NCI-H1105 (cell line): ENCODE measurements around the gene CYP2R1.

Source experiments
- DNase-seq: peaks from one replicate; lab custom pipeline; 2025; lab: John Stamatoyannopoulos, UW

The CYP2R1 gene

GRCh38 chr11:14892036-14892556, at the start of gene CYP2R1:
Gene CYP2R1, minus strand, starts transcription at chr11:14892231. Its CDS starts 26 bp downstream, at chr11:14892205.
- DNase-seq: peak; percentile 97

GRCh38 chr11:14938936-14939335, 46.9 kb upstream of the CYP2R1 start:
- DNase-seq: no peak

GRCh38 chr11:14934641-14935351, 42.8 kb upstream of the CYP2R1 start:
- no peak for DNase-seq

GRCh38 chr11:14932447-14932846, 40.4 kb upstream of the CYP2R1 start:
- no peak for DNase-seq

GRCh38 chr11:14930369-14930768, 38.3 kb upstream of the CYP2R1 start:
- no peak for DNase-seq

GRCh38 chr11:14927146-14927545, 35.1 kb upstream of the CYP2R1 start:
- no peak for DNase-seq

GRCh38 chr11:14924318-14924717, 32.3 kb upstream of the CYP2R1 start:
- DNase-seq: no peak

GRCh38 chr11:14916403-14916802, 24.4 kb upstream of the CYP2R1 start:
- no peak for DNase-seq

GRCh38 chr11:14914536-14914935, 22.5 kb upstream of the CYP2R1 start:
- no peak for DNase-seq

GRCh38 chr11:14908214-14908880, 16.3 kb upstream of the CYP2R1 start:
- DNase-seq: peak; percentile 77

GRCh38 chr11:14907411-14908213, 15.6 kb upstream of the CYP2R1 start:
- DNase-seq: peak; percentile 91

GRCh38 chr11:14906993-14907392, 15.0 kb upstream of the CYP2R1 start:
- DNase-seq: no peak

GRCh38 chr11:14906578-14906977, 14.5 kb upstream of the CYP2R1 start:
- DNase-seq: no peak

GRCh38 chr11:14905104-14906033, 13.3 kb upstream of the CYP2R1 start:
- no peak for DNase-seq

GRCh38 chr11:14904745-14905103, 12.7 kb upstream of the CYP2R1 start:
- DNase-seq: no peak

GRCh38 chr11:14902650-14903350, 10.8 kb upstream of the CYP2R1 start:
- DNase-seq: no peak

GRCh38 chr11:14898906-14899305, 6.9 kb upstream of the CYP2R1 start:
- no peak for DNase-seq

GRCh38 chr11:14898355-14898754, 6.3 kb upstream of the CYP2R1 start:
- no peak for DNase-seq

- no peak for DNase-seq
Measured at GRCh38 chr11:14894657-14895598, 2.9 kb upstream of the CYP2R1 start.

- no peak for DNase-seq
Measured at GRCh38 chr11:14892577-14892976, 546 bp upstream of the CYP2R1 start.
